Fibroblast of skin of right biceps (primary cell): ENCODE measurements around the gene MAGEA3.
"Not testable (repeated sequence)": the region's sequence is repeated elsewhere in the genome, so short reads cannot be mapped to it uniquely, and the experiment has no call there.

ENCODE experiments used
- DNase-seq: peaks from one replicate; pipeline ENCODE4 v3.0.0-alpha.2; 2013

The MAGEA3 gene, protein sequence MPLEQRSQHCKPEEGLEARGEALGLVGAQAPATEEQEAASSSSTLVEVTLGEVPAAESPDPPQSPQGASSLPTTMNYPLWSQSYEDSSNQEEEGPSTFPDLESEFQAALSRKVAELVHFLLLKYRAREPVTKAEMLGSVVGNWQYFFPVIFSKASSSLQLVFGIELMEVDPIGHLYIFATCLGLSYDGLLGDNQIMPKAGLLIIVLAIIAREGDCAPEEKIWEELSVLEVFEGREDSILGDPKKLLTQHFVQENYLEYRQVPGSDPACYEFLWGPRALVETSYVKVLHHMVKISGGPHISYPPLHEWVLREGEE

DNA sequence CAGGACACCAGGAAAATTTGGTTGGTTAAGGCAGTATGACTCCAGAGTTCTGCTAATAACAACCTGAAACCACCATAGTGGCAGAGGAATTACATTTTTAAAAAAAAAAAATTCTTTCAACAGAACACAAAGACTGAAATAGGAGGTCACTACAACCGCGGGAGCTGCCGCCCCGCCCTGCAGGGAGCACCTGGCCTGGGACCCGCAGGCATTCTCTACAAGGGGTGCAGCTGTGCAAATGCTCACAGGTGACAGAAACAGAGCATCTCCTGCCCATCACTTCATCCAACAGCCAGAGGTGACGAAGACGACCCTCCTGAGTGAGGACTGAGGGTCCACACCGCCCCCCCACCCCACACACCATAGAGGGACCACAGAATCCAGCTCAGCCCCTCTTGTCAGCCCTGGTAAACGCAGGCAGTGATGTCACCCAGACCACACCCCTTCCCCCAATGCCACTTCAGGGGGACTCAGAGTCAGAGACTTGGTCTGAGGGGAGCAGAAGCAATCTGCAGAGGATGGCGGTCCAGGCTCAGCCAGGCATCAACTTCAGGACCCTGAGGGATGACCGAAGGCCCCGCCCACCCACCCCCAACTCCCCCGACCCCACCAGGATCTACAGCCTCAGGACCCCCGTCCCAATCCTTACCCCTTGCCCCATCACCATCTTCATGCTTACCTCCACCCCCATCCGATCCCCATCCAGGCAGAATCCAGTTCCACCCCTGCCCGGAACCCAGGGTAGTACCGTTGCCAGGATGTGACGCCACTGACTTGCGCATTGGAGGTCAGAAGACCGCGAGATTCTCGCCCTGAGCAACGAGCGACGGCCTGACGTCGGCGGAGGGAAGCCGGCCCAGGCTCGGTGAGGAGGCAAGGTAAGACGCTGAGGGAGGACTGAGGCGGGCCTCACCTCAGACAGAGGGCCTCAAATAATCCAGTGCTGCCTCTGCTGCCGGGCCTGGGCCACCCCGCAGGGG is at the start of gene MAGEA3:
Gene MAGEA3, plus strand, starts transcription at position 843 of the 980 bp plus-strand sequence. CDS start 2,039 bp downstream, outside the sequence.
- DNase-seq, result not testable (repeated sequence)

DNA sequence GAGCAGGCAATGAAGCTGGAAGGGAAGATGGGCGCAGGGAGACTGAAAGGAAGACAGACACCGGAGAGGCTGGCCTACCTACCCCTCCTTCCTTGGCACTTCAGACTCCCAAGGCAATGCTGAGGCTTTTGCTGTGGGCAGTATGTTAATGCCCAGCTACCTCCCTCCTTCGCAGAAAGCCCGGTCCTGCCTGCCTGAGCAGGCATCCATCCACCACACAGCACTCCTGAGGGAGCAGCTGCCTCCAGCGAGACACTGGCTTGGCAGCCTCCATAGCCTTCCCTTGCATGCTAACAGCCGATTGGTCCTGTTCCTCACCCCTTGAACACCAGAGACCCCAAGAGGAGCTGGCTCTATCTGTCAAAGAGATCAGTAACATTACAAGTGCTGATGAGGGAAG is 46.5 kb upstream of the MAGEA3 start:
- DNase-seq, result no peak

DNA sequence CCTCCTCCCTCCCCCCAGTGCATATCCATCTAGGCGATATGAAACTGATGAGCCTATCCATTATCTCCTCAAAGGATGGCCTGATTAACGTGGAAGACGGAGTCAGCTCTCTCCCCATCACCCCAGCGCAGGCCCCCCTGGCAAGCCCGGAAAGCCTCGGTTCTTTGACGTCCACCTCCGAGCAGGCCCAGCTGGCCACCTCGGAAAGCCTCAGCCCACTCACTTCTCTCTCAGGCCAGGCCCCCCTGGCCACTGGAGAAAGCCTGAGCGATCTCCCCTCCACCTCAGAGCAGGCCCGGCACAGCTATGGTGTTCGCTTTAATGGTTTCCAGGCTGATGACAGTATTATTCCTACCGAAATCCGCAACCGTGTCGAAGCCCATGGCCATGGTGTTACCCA is 46.1 kb upstream of the MAGEA3 start:
- no peak for DNase-seq

DNA sequence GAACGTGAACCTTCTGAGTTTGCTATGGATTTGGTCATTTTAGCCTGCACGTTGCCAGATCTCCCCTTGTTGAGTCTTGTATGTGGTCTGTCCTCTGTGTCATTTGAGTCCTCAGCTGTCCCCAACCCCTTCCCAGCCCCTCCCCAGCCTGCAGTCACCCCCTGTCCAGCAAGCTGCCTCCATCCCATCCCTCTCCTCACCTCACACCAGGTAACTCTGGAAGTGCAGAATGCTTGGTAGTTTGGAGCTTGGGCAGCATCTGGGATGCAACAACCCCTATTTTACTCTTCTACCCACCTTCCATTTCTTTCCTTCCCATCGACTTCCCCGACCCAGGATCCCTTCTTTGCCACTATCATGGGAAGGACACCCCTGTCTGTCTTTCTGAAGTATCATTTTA is 42.5 kb upstream of the MAGEA3 start:
- DNase-seq, result no peak

DNA sequence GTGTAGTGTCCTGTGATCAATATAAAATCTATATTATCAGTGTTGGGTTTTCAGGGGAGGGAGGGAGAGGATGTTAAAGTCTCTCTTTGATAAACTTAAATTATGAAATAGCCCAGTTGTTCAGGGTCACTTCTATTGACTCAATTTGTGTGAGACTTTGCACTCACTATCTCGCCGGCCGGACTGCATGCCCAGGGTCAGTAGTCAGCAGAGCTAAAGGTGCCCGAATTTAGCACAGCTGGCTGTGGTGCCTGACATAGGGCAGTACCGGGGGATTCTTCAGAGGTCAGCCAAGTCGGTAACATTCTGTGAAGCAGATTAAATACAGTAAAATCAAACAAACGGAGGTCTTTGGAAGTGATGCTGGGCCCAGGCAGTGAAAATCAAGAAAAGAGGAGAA is 41.7 kb upstream of the MAGEA3 start:
- no peak for DNase-seq

DNA sequence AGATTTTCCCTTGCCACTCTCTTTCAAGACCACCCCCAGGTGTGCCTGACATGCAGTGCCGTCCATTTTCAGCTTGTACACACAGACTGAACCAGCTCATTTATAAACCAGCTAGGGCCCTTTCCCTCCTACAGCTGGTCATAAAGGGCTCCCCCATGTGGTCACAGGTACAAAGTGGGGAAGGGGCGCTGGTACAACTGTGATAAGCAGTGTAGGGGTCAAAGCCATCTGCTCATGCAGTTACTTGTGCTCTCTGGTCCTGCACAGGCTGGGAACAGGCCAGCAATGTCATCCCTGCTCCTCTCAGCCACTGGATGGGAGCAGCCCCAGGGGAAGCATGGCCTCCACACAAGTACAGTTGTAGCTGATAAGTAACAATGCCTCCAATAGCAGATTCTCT is 40.3 kb upstream of the MAGEA3 start:
- DNase-seq, result no peak

DNA sequence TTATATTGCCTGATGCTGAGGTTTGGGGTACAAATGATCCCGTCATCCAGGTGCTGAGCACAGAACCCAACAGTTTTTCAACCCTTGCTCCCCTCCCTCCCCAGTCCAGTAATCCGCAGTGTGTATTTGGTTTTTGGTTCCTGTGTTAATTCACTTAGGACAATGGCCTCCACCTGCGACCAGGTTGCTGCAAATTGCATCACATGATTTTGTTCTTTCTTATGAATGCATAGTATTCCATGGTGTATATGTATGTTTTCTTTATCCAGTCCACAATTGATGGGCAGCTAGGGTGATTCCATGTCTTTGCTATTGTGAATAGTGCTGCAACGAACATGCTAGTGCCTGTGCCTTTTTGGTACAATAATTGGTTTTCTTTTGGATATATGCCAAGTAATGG is 35.5 kb upstream of the MAGEA3 start:
- DNase-seq, result no peak

DNA sequence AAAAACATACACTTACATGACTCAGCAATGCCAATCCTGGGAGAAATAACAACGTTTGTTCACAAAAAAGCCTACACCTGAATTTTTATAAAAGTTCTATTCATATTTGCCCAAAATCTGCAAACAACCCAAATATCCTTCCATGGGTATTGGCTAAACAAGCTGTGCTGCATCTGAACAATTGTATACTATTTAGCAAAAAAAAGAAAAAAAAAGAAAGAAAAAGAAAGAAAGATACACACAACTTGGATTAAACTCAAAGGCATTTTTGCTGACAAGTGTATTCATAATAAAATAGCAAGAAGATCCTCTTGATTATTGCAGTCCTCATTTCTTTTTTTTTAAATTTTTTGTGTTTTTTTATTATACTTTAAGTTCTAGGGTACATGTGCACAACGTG is 24.5 kb upstream of the MAGEA3 start:
- DNase-seq, result no peak

DNA sequence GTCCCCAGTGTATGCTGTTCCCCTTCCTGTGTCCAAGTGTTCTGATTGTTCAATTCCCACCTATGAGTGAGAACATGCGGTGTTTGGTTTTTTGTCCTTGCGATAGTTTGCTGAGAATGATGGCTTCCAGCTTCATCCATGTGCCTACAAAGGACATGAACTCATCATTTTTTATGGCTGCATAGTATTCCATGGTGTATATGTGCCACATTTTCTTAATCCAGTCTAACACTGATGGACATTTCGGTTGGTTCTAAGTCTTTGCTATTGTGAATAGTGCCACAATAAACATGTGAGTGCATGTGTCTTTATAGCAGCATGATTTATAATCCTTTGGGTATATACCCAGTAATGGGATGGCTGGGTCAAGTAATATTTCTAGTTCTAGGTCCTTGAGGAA is 23.9 kb upstream of the MAGEA3 start:
- DNase-seq, result not testable (repeated sequence)

DNA sequence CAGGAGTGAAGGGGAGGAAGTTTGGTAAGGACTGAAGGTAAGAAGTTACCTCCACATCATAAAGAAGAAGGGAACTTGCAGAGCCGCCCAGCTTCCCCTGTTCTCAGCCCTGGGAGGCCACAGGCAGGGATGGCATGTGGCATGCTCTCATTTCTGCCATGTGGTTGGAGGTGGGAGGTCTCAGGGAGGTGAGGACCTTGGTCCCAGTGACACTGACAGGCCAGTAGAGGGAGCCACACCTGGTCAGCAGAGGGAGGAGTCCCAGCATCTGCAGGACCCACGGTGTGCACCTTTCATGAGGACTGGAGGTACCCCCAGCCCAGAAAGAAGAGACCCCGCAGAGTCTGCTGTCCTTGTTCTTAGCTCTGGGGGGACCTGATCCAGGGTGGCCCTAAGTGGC is 17.6 kb upstream of the MAGEA3 start:
- DNase-seq, result not testable (repeated sequence)

DNA sequence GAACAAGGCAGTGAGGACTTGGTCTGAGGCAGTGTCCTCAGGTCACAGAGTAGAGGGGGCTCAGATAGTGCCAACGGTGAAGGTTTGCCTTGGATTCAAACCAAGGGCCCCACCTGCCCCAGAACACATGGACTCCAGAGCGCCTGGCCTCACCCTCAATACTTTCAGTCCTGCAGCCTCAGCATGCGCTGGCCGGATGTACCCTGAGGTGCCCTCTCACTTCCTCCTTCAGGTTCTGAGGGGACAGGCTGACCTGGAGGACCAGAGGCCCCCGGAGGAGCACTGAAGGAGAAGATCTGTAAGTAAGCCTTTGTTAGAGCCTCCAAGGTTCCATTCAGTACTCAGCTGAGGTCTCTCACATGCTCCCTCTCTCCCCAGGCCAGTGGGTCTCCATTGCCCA is 1.8 kb downstream of the MAGEA3 start:
- DNase-seq, result not testable (repeated sequence)

DNA sequence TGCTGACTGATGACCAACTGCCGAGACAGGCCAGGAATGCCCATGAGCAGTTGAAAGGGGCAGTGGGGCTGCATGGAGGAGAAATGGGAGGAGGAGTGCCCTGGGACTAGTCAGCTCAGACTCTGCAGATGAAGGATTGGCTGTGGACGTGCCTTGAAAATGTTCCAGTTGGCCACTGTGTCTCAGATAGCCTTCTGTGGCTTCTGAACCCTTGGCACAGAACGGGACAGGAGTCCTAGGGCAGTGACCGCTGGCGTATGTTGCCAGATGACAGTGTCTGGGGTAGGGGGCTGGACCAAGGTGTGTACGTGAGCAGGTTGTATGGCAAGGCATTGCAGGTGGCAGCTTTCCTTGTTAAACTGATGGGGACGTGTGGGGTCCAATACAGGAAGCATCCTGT is 7.9 kb downstream of the MAGEA3 start:
- not testable (repeated sequence) for DNase-seq

DNA sequence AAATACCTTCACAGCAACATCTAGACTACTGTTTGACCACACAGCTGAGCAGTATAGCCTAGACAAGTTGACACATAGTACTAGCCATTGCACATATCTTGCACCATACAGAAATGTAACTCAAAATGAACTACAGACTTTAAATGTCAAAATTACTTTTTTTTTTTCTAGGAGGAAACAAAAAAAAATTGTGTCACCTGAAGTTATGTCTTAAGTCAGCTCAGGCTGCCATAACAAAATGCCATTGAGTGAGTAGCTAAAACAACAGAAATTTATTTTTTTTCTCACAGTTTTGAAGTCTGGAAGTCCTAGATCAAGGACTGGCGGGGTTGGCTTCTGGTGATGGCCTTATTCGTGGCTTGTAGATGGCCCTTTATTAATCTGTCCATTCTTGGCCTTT is 10.6 kb downstream of the MAGEA3 start, which contains the start of gene CSAG2:
Gene CSAG2, minus strand, starts transcription at position 101 of the 400 bp plus-strand sequence. CDS start 161 bp downstream, outside the sequence.
- not testable (repeated sequence) for DNase-seq

DNA sequence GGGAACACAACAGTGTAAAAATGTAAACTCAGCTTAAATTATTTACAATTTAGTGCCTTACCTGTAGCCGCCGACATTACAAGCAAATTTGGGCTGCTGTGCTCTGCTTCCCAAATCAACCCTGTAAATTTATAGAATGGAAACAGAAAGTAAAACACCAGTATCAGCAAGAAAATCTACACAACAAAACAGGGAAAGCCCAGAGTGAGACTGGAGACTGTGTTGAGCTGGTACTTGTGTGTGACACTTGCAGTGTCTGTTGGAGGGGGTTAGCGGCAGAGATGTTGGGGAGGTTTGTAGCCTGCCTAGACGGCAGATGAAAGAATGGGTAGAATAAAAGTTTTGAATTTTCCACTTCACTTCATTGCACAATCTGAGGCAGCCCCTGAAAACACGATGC is 14.6 kb downstream of the MAGEA3 start:
- not testable (repeated sequence) for DNase-seq

DNA sequence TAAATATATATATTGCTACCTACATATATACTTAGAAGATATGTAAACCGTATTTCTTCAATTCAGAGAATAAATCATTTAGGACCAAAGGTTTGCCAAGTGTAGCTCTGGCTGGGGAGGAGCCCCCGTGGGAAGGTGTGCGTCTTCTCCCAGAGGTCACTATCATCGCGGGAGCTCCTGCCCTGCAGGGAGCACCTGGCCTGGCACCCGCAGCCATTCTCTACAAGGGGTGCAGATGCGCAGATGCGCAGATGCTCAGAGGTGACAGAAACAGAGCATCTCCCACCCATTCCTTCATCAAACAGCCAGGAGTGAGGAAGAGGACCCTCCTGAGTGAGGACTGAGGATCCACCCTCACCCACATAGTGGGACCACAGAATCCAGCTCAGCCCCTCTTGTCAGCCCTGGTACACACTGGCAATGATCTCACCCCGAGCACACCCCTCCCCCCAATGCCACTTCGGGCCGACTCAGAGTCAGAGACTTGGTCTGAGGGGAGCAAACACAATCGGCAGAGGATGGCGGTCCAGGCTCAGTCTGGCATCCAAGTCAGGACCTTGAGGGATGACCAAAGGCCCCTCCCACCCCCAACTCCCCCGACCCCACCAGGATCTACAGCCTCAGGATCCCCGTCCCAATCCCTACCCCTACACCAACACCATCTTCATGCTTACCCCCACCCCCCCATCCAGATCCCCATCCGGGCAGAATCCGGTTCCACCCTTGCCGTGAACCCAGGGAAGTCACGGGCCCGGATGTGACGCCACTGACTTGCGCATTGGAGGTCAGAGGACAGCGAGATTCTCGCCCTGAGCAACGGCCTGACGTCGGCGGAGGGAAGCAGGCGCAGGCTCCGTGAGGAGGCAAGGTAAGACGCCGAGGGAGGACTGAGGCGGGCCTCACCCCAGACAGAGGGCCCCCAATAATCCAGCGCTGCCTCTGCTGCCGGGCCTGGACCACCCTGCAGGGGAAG is 15.5 kb downstream of the MAGEA3 start, which contains the start of gene MAGEA2B:
Gene MAGEA2B, plus strand, starts transcription at position 814 of the 973 bp plus-strand sequence. CDS start 2,479 bp downstream, outside the sequence.
- not testable (repeated sequence) for DNase-seq

DNA sequence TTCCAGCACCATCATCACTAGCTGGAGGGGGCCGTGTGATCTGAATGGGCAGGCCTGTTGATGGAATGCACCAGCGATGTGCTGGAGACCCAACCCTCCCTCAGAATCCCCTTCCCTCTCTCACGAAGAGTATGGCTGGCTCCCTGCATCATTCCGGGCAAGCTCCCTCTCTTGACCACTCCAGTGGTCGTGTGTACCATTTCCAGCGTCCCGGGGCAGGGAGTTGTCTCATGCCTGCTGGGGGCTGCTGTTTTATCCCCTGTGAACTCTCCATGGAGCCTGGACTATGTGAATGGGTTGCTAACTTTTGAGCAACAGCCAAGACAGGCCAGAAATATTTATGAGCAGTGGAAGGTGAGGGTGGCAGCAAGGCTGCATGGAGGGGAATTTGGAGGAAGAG is 26.8 kb downstream of the MAGEA3 start:
- DNase-seq, result no peak

DNA sequence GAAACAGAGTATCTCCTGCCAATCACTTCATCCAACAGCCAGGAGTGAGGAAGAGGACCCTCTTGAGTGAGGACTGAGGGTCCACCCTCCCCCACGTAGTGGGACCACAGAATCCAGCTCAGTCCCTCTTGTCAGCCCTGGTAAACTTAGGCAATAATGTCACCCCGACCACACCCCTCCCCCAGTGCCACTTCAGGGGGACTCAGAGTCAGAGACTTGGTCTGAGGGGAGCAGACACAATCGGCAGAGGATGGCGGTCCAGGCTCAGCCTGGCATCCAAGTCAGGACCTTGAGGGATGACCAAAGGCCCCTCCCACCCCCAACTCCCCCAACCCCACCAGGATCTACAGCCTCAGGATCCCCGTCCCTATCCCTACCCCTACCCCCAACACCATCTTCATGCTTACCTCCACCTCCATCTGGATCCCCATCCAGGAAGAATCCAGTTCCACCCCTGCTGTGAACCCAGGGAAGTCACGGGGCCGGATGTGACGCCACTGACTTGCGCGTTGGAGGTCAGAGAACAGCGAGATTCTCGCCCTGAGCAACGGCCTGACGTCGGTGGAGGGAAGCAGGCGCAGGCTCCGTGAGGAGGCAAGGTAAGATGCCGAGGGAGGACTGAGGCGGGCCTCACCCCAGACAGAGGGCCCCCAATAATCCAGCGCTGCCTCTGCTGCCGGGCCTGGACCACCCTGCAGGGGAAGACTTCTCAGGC is 34.8 kb downstream of the MAGEA3 start, which contains the start of the genes CSAG1 and MAGEA12:
Gene CSAG1, minus strand, starts transcription at position 461 of the 715 bp plus-strand sequence. CDS start 1,261 bp downstream, outside the sequence.
Gene MAGEA12, plus strand, starts transcription at position 497 of the 715 bp plus-strand sequence. CDS start 2,405 bp downstream, outside the sequence.
- no peak for DNase-seq

DNA sequence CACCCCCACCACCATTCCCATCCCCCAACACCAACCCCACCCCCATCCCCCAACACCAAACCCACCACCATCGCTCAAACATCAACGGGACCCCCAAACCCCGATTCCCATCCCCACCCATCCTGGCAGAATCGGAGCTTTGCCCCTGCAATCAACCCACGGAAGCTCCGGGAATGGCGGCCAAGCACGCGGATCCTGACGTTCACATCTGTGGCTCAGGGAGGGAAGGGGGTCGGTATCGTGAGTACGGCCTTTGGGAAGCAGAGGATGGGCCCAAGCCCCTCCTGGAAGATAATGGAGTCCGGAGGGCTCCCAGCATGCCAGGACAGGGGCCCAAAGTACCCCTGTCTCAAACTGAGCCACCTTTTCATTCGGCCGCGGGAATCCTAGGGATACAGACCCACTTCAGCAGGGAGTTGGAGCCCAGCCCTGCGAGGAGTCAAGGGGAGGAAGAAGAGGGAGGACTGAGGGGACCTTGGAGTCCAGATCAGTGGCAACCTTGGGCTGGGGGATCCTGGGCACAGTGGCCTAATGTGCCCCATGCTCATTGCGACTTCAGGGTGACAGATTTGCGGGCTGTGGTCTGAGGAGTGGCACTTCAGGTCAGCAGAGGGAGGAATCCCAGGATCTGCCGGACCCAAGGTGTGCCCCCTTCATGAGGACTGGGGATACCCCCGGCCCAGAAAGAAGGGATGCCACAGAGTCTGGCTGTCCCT is 35.7 kb downstream of the MAGEA3 start:
- not testable (repeated sequence) for DNase-seq

DNA sequence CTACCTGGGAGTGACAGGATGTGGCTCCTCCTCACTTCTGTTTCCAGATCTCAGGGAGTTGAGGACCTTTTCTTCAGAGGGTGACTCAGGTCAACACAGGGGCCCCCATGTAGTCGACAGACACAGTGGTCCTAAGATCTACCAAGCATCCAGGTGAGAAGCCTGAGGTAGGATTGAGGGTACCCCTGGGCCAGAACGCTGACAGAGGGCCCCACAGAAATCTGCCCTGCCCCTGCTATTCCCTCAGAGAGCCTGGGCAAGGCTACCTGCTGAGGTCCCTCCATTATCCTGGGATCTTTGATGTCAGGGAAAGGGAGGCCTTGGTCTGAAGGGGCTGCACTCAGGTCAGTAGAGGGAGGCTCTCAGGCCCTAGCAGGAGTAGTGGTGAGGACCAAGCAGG is 36.5 kb downstream of the MAGEA3 start:
- no peak for DNase-seq

DNA sequence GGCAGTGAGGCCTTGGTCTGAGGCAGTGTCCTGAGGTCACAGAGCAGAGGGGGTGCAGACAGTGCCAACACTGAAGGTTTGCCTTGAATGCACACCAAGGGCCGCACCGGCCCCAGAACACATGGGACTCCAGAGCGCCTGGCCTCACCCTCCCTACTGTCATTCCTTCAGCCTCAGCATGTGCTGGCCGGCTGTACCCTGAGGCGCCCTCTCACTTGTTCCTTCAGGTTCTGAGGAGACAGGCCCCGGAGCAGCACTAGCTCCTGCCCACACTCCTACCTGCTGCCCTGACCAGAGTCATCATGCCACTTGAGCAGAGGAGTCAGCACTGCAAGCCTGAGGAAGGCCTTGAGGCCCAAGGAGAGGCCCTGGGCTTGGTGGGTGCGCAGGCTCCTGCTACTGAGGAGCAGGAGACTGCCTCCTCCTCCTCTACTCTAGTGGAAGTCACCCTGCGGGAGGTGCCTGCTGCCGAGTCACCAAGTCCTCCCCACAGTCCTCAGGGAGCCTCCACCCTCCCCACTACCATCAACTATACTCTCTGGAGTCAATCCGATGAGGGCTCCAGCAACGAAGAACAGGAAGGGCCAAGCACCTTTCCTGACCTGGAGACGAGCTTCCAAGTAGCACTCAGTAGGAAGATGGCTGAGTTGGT is 37.4 kb downstream of the MAGEA3 start:
- DNase-seq, result no peak
